Right cardiac atrium (tissue), 5 donors: ENCODE data around the gene PBX1. TPM values are rescaled to one million over a fixed set of nuclear protein-coding genes. Genes with fewer than 3 reads are reported as not detected.

ENCODE experiments used
- ATAC-seq, 2 donors: fragments of 200-7000 bp; cut with Tn5 transposase; one replicate each; pipeline versions ENCODE4 v1.8.0 to v1.9.1; 2020; ENCODE audit warnings: moderate library complexity in 2 of 2, mild to moderate bottlenecking in 1 of 2
- DNase-seq, 3 donors: peaks; one replicate each; pipeline ENCODE4 v3.0.0-alpha.2; 2020
- H3K27ac ChIP-seq: one replicate; pipeline ENCODE4 v1.5.1; 2013; ENCODE audit warnings: mild to moderate bottlenecking, low read length, control low read depth, moderate library complexity
- H3K27me3 ChIP-seq: one replicate; pipeline ENCODE4 v1.6.1; 2013; ENCODE audit not compliant: control insufficient read depth, insufficient read depth
- H3K4me1 ChIP-seq: one replicate; pipeline ENCODE4 v1.6.1; 2013; ENCODE audit warnings: low read length; ENCODE audit not compliant: control insufficient read depth, insufficient read depth
- H3K4me3 ChIP-seq: one replicate; pipeline ENCODE4 v1.5.1; 2013; ENCODE audit warnings: low read length, control low read depth
- H3K9me3 ChIP-seq: one replicate; pipeline ENCODE4 v1.6.1; 2013; ENCODE audit warnings: low read length; ENCODE audit not compliant: control insufficient read depth
- WGBS: extraction: QIAGEN DNeasy Blood & Tissue Kit; methylation state at CpG from one replicate; pipeline ENCODE4 v1.1.7; 2013; 5-methylcytosine and 5-hydroxymethylcytosine counted together
- intact Hi-C, 4 donors: fragments of 100-400 bp; cut with DNase I; formaldehyde crosslinking; loops; one replicate each; pipeline versions ENCODE4 v1.11.0 to v1.14.0; 2022 to 2023
- polyA plus RNA-seq: library from polyadenylated mRNA; stranded (reverse); fragments of 200-250 nt; gene quantifications from one replicate; pipeline ENCODE4 v1.2.3, GENCODE V29; 2013
- total RNA-seq, 4 donors: library from RNA; stranded (reverse); fragmentation: NEBNext Ultra II Directional; extraction: Animal tissue kit (Norgen Biotek cat#: 25700); gene quantifications; one replicate each; pipeline ENCODE4 v1.2.1, GENCODE V29; 2021
- donor health status: healthy with polysubstance abuse.
- donor health status: DM: no; HTN: yes; CAD: no.
- donor health status: DM: no; HTN: no; CAD: no.
- donor health status: DM: no; HTN: yes; CAD: no; lungs with severe emphysema.
- donor health status: DM: yes; HTN: yes; CAD: no.

The PBX1 gene
- total and polyA plus RNA-seq, 5 donors = 19.8 to 81.6 (median 76.8) TPM

- intact Hi-C loops = loop anchor here in 1 of 4 donors (10.0 kb wide), 1 partner anchor 57 kb away; no protein-coding TSS in a partner anchor
- ATAC-seq (no peak), DNase-seq (peak in 1 of 3 donors; percentile 50)
- no peak overlapping the region for H3K4me3 ChIP-seq
- H3K27ac ChIP-seq = peak overlapping the region; percentile 77
- H3K27me3 ChIP-seq = no peaks in the 10 kb centered on the region
- H3K9me3 ChIP-seq = no peaks in the 10 kb centered on the region
- H3K4me1 ChIP-seq = peaks cover 39% of the 10 kb centered on the region
- WGBS = 43% methylated on average over 7 of the region's 7 CpGs
Measured at GRCh38 chr1:164771619-164772361, 212.8 kb downstream of the PBX1 start.

GRCh38 chr1:164772635-164773034 is 213.7 kb downstream of the PBX1 start:
- Histone ChIP-seq H3K9me3 (no peaks in the 10 kb centered on the region), H3K4me3 (no peak overlapping the region), H3K27ac (peak overlapping the region; percentile 77), H3K4me1 (peaks cover 36% of the 10 kb centered on the region), H3K27me3 (no peaks in the 10 kb centered on the region)
- WGBS = 62% methylated on average over 4 of the region's 4 CpGs
- peak; percentile 54 to 75 (median 66) for DNase-seq
- intact Hi-C loops = loop anchor here in 1 of 4 donors (10.0 kb wide), 1 partner anchor 58 kb away; no protein-coding TSS in a partner anchor
- peak; percentile 86 to 87 for ATAC-seq

DNA sequence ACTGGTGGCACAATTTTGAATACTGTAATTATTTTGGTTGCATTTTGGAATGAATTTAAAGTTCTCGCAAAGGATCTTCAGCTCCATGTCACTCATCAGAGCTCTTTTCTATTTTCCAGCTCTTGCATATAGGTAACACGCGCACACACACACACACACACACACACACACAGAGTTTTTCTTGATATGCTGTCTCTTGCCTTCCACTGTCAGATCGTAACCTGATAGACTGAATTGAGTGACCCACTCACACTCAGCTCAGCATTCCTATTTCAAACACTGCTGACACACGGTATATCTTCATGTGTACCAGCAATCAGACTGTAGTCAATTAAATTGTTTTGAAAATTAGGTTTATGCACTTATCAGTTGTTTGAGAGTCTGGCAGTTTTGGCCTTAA is 214.1 kb downstream of the PBX1 start:
- intact Hi-C loops = loop anchor here in 1 of 4 donors (10.0 kb wide), 1 partner anchor 58 kb away; no protein-coding TSS in a partner anchor
- 70% methylated on average over 5 of the region's 5 CpGs for WGBS
- no peak for ATAC-seq
- no peak for DNase-seq
- H3K27ac ChIP-seq = peak overlapping the region; percentile 43
- no peak overlapping the region for H3K4me3 ChIP-seq
- no peaks in the 10 kb centered on the region for H3K9me3 ChIP-seq
- no peaks in the 10 kb centered on the region for H3K27me3 ChIP-seq
- H3K4me1 ChIP-seq = peaks cover 35% of the 10 kb centered on the region

GRCh38 chr1:164774413-164774812 is 215.4 kb downstream of the PBX1 start:
- H3K27ac ChIP-seq = peak overlapping the region; percentile 25
- intact Hi-C loops = loop anchor here in 1 of 4 donors (10.0 kb wide), 1 partner anchor 60 kb away; no protein-coding TSS in a partner anchor
- ATAC-seq (no peak), DNase-seq (no peak)
- H3K4me3 ChIP-seq = no peak overlapping the region
- H3K4me1 ChIP-seq = peaks cover 32% of the 10 kb centered on the region
- 62% methylated on average over 4 of the region's 4 CpGs for WGBS
- no peaks in the 10 kb centered on the region for H3K9me3 ChIP-seq
- no peaks in the 10 kb centered on the region for H3K27me3 ChIP-seq

GRCh38 chr1:164774819-164775654 is 216.1 kb downstream of the PBX1 start:
- intact Hi-C loops = loop anchor here in 1 of 4 donors (10.0 kb wide), 1 partner anchor 60 kb away; no protein-coding TSS in a partner anchor
- 50% methylated on average over 16 of the region's 16 CpGs for WGBS
- Histone ChIP-seq H3K4me3 (no peak overlapping the region), H3K27ac (peak overlapping the region; percentile 37), H3K27me3 (no peaks in the 10 kb centered on the region), H3K4me1 (peaks cover 35% of the 10 kb centered on the region), H3K9me3 (no peaks in the 10 kb centered on the region)
- peak; percentile 58 to 83 for ATAC-seq
- DNase-seq = peak in 1 of 3 donors; percentile 51

- no peak for DNase-seq
- ATAC-seq = no peak
- WGBS = 87% methylated on average over 2 of the region's 2 CpGs
- Histone ChIP-seq H3K4me3 (no peak overlapping the region), H3K27me3 (no peaks in the 10 kb centered on the region), H3K4me1 (peaks cover 39% of the 10 kb centered on the region), H3K9me3 (no peaks in the 10 kb centered on the region), H3K27ac (no peak overlapping the region)
- intact Hi-C loops = loop anchor here in 1 of 4 donors (10.0 kb wide), 1 partner anchor 63 kb away; no protein-coding TSS in a partner anchor
Measured at GRCh38 chr1:164777518-164777917, 218.5 kb downstream of the PBX1 start.

DNA sequence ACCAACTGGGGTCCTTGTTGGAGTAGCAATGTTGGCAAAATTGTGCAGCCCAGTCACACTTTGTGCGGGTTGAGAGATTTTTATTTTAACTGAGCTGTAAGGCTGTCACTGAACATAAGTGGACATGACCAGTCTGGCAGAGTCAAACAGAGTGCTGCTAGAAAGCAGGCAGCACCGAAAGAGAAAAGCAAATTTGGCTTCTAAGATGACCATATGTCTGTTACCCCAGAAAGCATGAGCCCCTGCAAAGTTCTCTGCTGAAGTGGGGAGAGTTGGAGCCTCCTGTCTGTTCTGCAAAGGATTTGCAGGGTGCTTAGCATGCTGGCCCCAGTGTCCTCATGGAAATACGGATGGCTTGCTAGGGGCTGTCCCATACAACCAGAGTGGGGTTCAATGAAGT is 220.4 kb downstream of the PBX1 start:
- Histone ChIP-seq H3K27me3 (no peaks in the 10 kb centered on the region), H3K4me3 (no peak overlapping the region), H3K9me3 (no peaks in the 10 kb centered on the region), H3K27ac (peak overlapping the region; percentile 55), H3K4me1 (peaks cover 31% of the 10 kb centered on the region)
- DNase-seq = no peak
- intact Hi-C loops = loop anchor here in 1 of 4 donors (10.0 kb wide), 1 partner anchor 65 kb away; no protein-coding TSS in a partner anchor
- 61% methylated on average over 3 of the region's 3 CpGs for WGBS
- no peak for ATAC-seq

DNA sequence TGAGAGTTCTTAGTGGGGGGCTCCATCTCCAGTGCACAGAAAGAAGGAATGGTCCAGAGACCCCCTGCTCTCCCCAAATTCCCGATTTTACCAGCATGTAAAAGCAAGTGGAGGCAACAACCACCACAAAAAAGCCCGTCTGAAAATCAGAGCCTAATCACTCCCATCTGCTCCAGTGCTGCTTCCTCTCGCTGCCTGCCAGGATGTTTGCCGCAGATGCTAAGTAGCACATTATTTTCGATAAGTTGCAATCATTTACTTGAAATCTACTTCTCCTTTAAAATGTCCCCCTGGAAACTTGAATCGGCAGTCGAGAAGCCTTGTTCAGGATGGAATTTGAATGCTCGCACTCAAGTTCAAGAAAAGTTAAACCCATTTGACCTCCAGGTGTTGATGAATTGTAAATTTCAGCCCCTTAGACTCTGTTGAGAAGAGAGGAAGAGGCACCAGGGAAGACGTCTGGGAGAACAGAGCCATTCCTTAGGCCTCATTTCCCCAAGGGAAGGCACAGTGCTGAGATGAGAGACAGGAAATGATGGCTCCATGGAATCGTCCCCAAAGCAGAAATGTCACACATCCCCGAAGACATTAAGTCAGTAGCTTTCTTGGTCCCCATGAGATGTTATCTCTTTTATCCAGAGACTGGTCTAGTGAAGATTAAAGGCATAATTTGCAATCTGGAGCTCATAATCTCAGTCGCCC is 221.3 kb downstream of the PBX1 start:
- DNase-seq = no peak
- Histone ChIP-seq H3K9me3 (no peaks in the 10 kb centered on the region), H3K27me3 (no peaks in the 10 kb centered on the region), H3K4me3 (no peak overlapping the region), H3K27ac (peak overlapping the region; percentile 89), H3K4me1 (peaks cover 23% of the 10 kb centered on the region)
- ATAC-seq = peak in 1 of 2 donors; percentile 4
- WGBS = 74% methylated on average over 12 of the region's 12 CpGs
- intact Hi-C loops = loop anchor here in 2 of 4 donors (10.0 kb wide), 4 partner anchors 65 to 345 kb away; no protein-coding TSS in a partner anchor

DNA sequence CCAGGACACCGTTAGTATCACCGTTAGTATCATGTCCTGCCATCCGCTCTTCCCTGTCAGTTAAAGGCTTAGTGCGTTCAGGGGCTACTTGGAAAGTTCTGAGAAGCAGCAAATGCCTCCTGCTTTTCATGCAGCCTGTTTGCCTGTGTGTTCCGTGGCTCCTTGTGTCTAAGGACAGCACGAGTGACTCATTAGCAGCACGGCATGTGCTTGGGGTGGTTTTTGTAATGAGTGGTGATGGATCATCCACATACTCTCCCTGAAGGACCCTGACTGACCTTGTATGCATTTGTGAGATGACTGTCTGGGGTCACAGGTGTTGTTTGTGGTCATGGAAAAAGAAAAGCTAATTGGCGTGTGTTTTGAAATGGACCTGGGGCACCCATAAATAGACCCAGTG is 221.9 kb downstream of the PBX1 start:
- peak in 2 of 3 donors; percentile 39 to 58 for DNase-seq

DNA sequence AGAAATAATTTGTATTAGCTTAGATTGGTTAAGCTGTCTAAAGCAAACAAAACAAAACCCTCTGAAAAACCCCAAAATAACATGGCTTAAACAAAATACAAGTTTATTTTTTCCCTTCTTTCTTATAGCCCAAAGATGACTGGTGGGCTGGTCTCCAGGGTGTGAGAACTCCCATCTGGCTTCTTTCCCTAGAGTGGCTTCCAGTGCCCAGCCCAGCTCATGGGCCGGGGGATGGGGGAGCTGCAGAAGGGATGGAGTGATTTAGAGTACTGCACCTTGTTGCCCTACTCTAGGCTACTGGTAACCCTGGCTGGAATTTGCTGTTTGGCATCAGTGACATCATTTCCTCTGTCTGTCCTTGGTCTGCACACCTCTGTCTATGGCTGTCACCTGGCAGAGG is 223.0 kb downstream of the PBX1 start:
- WGBS = 47% methylated on average over 1 of the region's 1 CpG
- H3K27ac ChIP-seq = no peak overlapping the region
- H3K9me3 ChIP-seq = no peaks in the 10 kb centered on the region
- H3K4me3 ChIP-seq = no peak overlapping the region
- H3K27me3 ChIP-seq = no peaks in the 10 kb centered on the region
- ATAC-seq (peak in 1 of 2 donors; percentile 9), DNase-seq (peak in 1 of 3 donors; percentile 42)
- intact Hi-C loops = loop anchor here in 2 of 4 donors (10.0 kb wide), 4 partner anchors 67 to 347 kb away; no protein-coding TSS in a partner anchor
- peaks cover 30% of the 10 kb centered on the region for H3K4me1 ChIP-seq

More for the DNA sequence above, 221.9 kb downstream of the PBX1 start:
- 70% methylated on average over 8 of the region's 8 CpGs for WGBS
- H3K9me3 ChIP-seq = no peaks in the 10 kb centered on the region
- no peak overlapping the region for H3K4me3 ChIP-seq
- intact Hi-C loops = loop anchor here in 2 of 4 donors (10.0 kb wide), 4 partner anchors 66 to 346 kb away; no protein-coding TSS in a partner anchor
- peak; percentile 70 to 85 for ATAC-seq
- H3K27ac ChIP-seq = peak overlapping the region; percentile 89
- H3K4me1 ChIP-seq = peaks cover 26% of the 10 kb centered on the region
- no peaks in the 10 kb centered on the region for H3K27me3 ChIP-seq
